SK-N-SH (cell line): Measurements from ENCODE around the gene CD6. TPM values are rescaled to one million over a fixed set of nuclear protein-coding genes. Genes with fewer than 3 reads are reported as not detected.
A peak's percentile ranks its signal among the peaks of the same experiment; 100 is the strongest.

Experiments used
- CTCF ChIA-PET: fragments of 300-600, 350-600 bp; formaldehyde crosslinking; extraction: SDS; loops from one replicate; lab custom pipeline; 2021; lab: Yijun Ruan, JAX
- POLR2A ChIA-PET: fragments of 350-600 bp; sonication (Branson Sonifier 250); formaldehyde crosslinking; extraction: SDS; loops from one replicate; lab custom pipeline; 2020; ENCODE audit warnings: antibody characterized with exemption, inconsistent platforms; lab: Yijun Ruan, JAX
- DNase-seq: peaks from one replicate; pipeline ENCODE4 v3.0.0; 2012
- H2AFZ ChIP-seq: fragments of 200-600 bp; sonication (generic); 2 replicates; pipeline ENCODE4 v1.8.1; 2016; ENCODE audit warnings: antibody characterized with exemption, mild to moderate bottlenecking, low read depth
- H3F3A ChIP-seq: fragments of 200-600 bp; sonication (generic); replicated peaks from 2 replicates; pipeline ENCODE3; 2016; ENCODE audit warnings: antibody characterized with exemption, mild to moderate bottlenecking; ENCODE audit not compliant: insufficient read depth
- H3K27ac ChIP-seq, 2 experiments: fragments of 200-500 bp in 1 of 2; fragments of 200-600 bp in 1 of 2; sonication (Bioruptor generic) in 1 of 2; sonication (generic), shearing (Covaris generic) in 1 of 2; 2 replicates each; pipeline versions ENCODE4 v1.5.1 to v1.6.1; 2014 to 2016; ENCODE audit warnings: low read depth in 2 of 2, inconsistent platforms in 1 of 2, low read length in 1 of 2, mild to moderate bottlenecking in 1 of 2, mixed read lengths in 1 of 2
- H3K27me3 ChIP-seq: fragments of 200-600 bp; sonication (generic), shearing (Covaris generic); 2 replicates; pipeline ENCODE4 v1.6.1; 2016; ENCODE audit warnings: mixed run types; ENCODE audit not compliant: insufficient read depth
- H3K36me3 ChIP-seq, 2 experiments: fragments of 200-500 bp in 1 of 2; fragments of 200-600 bp in 1 of 2; sonication (Bioruptor generic) in 1 of 2; sonication (generic) in 1 of 2; replicated peaks in 1 of 2; 2 replicates each; pipeline versions ENCODE3 to v1.5.1; 2014 to 2016; ENCODE audit warnings: low read length in 1 of 2, mild to moderate bottlenecking in 1 of 2; ENCODE audit not compliant: insufficient read depth in 2 of 2, control insufficient read depth in 1 of 2
- H3K4me1 ChIP-seq, 2 experiments: fragments of 200-500 bp in 1 of 2; fragments of 200-600 bp in 1 of 2; sonication (Bioruptor generic) in 1 of 2; sonication (generic), shearing (Covaris generic) in 1 of 2; 2 replicates each; pipeline versions ENCODE4 v1.5.1 to v1.6.1; 2014 to 2016; ENCODE audit warnings: low read depth in 1 of 2, low read length in 1 of 2, mixed run types in 1 of 2; ENCODE audit not compliant: insufficient read depth in 2 of 2, control insufficient read depth in 1 of 2
- H3K4me2 ChIP-seq: fragments of 200-600 bp; sonication (generic), shearing (Covaris generic); 2 replicates; pipeline ENCODE4 v1.6.1; 2017; ENCODE audit warnings: mixed run types
- H3K4me3 ChIP-seq, 2 experiments: fragments of 200-500 bp in 1 of 2; fragments of 200-600 bp in 1 of 2; sonication (Bioruptor generic) in 1 of 2; sonication (generic), shearing (Covaris generic) in 1 of 2; 2 replicates each; pipeline versions ENCODE4 v1.5.1 to v1.8.1; 2014 to 2016; ENCODE audit warnings: low read depth in 2 of 2, inconsistent platforms in 1 of 2, low read length in 1 of 2, mild to moderate bottlenecking in 1 of 2, mixed read lengths in 1 of 2, moderate library complexity in 1 of 2
- H3K79me2 ChIP-seq: fragments of 200-600 bp; sonication (generic); 2 replicates; pipeline ENCODE4 v1.8.1; 2017; ENCODE audit warnings: mild to moderate bottlenecking; ENCODE audit not compliant: insufficient read depth
- H3K9ac ChIP-seq: fragments of 200-600 bp; sonication (generic); 2 replicates; pipeline ENCODE4 v1.6.1; 2017; ENCODE audit warnings: mixed run types
- H3K9me2 ChIP-seq: fragments of 200-600 bp; sonication (generic); 2 replicates; pipeline ENCODE4 v1.6.1; 2017; ENCODE audit warnings: mixed run types
- H3K9me3 ChIP-seq: fragments of 200-600 bp; sonication (generic); 2 replicates; pipeline ENCODE4 v1.6.1; 2017; ENCODE audit warnings: mixed run types, mild to moderate bottlenecking, moderate library complexity
- H4K20me1 ChIP-seq: fragments of 200-600 bp; sonication (generic); 2 replicates; pipeline ENCODE4 v1.6.1; 2017; ENCODE audit warnings: mild to moderate bottlenecking, mixed run types; ENCODE audit not compliant: insufficient read depth
- EP300 ChIP-seq, 2 experiments: IDR thresholded peaks; 2 replicates each; pipeline versions ENCODE4 v1.4.0 to v1.6.1; 2012; ENCODE audit warnings: borderline replicate concordance in 1 of 2, low read depth in 1 of 2, low read length in 1 of 2
- EZH2phosphoT487 ChIP-seq: fragments of 200-600 bp; sonication (generic); IDR thresholded peaks from 2 replicates; pipeline ENCODE4 v1.6.1; 2017; ENCODE audit warnings: low read depth, mixed run types, mild to moderate bottlenecking, antibody characterized with exemption, moderate library complexity, borderline replicate concordance
- FOXJ3 ChIP-seq: sonication (generic); formaldehyde crosslinking; IDR thresholded peaks from 2 replicates; pipeline ENCODE4 v1.5.1; 2020; ENCODE audit warnings: mild to moderate bottlenecking, missing genetic modification reagents
- MEF2A ChIP-seq: IDR thresholded peaks from 2 replicates; pipeline ENCODE4 v1.4.0; 2012; ENCODE audit warnings: low read depth, borderline replicate concordance
- MXI1 ChIP-seq: IDR thresholded peaks from 2 replicates; pipeline ENCODE4 v1.6.1; 2012; ENCODE audit warnings: mild to moderate bottlenecking, low read depth, low read length, improper control_type of control experiment
- POLR2AphosphoS5 ChIP-seq: IDR thresholded peaks from 2 replicates; pipeline ENCODE4 v1.6.1; 2012; ENCODE audit warnings: low read depth, low read length
- RFX5 ChIP-seq: IDR thresholded peaks from 2 replicates; pipeline ENCODE4 v1.6.1; 2012; ENCODE audit warnings: mild to moderate bottlenecking, improper control_type of control experiment, low read length
- TEAD4 ChIP-seq: IDR thresholded peaks from 2 replicates; pipeline ENCODE4 v1.4.0; 2012; ENCODE audit warnings: mild to moderate bottlenecking, borderline replicate concordance; ENCODE audit not compliant: insufficient read depth
- WGBS: methylation state at CpG from one replicate; pipeline ENCODE4 v1.1.6; 2017; ENCODE audit warnings: low lambda C conversion rate; 5-methylcytosine and 5-hydroxymethylcytosine counted together
- polyA plus RNA-seq, 3 experiments: library from polyadenylated mRNA; depleted of rRNA; stranded (reverse); fragments of >200 nt; gene quantifications; 2 replicates each; pipeline ENCODE4 v1.2.3, GENCODE V29; 2012
- TF ChIP-seq, protein P1 (sequence below): IDR thresholded peaks from 2 replicates; pipeline ENCODE4; 2012
- TF ChIP-seq, protein P2 (sequence below): IDR thresholded peaks from 2 replicates; pipeline ENCODE4 v1.6.1; 2012; ENCODE audit warnings: mild to moderate bottlenecking, low read depth, low read length, moderate library complexity
- TF ChIP-seq, protein P3 (sequence below): IDR thresholded peaks from 2 replicates; pipeline ENCODE4 v1.4.0; 2012; ENCODE audit warnings: low read depth, borderline replicate concordance
- TF ChIP-seq, protein P4 (sequence below): fragments of 150-350 bp; IDR thresholded peaks from 2 replicates; pipeline ENCODE4 v1.6.1; 2017; ENCODE audit warnings: antibody characterized with exemption, low read length, low read depth, borderline replicate concordance

The CD6 gene
- polyA plus RNA-seq, 1 of the 3 experiments (the other 2 are of a cell fraction) = not detected

DNA sequence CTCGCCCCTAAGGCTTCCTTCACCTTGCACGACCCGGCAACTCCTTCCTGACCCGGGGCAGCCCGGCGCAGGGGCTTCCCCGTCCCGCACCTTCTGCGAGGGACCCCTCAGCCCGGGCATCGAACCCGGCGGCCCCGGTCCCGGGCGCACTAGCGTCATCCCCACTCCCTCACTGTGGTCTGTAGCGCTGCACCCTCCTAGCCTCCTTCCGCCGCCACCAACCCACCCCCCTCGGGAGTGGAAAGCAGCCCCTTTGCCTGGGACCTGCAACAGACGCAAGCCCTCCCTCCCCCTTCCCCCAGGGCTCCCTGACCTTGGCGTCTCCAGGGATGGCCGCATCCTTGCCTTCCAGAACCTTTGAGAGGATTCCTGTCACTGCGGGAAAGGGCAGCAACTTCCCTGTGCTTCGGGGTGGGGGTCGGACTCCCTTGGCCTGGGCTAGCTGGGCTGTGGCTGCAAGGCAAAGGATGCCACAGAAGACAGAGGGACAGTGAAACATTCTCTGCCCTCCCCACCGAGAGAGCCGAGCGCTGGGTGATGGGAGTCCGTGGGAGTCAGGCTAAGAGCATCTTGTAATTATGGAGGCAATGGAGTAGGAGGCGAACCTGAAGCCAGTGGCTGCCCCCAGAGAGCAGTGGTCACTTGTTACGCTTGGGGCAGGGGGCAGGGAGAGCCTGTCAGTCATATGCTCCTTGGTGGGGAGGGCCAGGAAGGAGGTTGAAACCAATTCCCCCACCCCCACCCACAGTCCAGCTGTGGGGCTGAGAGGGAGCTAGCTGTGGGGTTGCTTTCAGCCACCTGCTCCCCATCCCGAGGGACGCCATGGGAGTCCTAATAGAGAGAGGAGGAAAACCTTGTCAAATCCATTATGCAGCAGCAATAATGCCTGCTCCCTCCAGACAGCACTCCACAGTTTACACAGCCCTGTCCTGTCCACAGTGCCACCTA is 46.3 kb upstream of the CD6 start:
- H3K79me2 ChIP-seq = no peaks in the 10 kb centered on the region; the same call in 1 of the 2 replicates
- no peaks in the 10 kb centered on the region for H3K9me2 ChIP-seq
- TF ChIP-seq FOXJ3 (CRISPR knock-in tag) (no peak), EP300 (IDR thresholded peaks at IDR 0.05; ENCODE audit: borderline replicate concordance in 1 of 2, low read depth in 1 of 2, low read length in 1 of 2) (peak in 1 of 2 experiments; percentile 70; a peak in 1 of 4 replicates), MXI1 (0 out of 2 replicates have a peak, but pooled peaks have one; percentile 37)
- TF ChIP-seq, protein P1, sequence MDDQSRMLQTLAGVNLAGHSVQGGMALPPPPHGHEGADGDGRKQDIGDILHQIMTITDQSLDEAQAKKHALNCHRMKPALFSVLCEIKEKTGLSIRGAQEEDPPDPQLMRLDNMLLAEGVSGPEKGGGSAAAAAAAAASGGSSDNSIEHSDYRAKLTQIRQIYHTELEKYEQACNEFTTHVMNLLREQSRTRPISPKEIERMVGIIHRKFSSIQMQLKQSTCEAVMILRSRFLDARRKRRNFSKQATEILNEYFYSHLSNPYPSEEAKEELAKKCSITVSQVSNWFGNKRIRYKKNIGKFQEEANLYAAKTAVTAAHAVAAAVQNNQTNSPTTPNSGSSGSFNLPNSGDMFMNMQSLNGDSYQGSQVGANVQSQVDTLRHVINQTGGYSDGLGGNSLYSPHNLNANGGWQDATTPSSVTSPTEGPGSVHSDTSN = no peak
- peak overlapping the region; percentile 80 to 92 for H3K4me3 ChIP-seq
- POLR2A ChIA-PET = no interaction called here
- no peaks in the 10 kb centered on the region for H3K9me3 ChIP-seq
- no peaks in the 10 kb centered on the region for H3F3A ChIP-seq
- H3K4me1 ChIP-seq = peaks cover 0 to 28% of the 10 kb centered on the region in 2 experiments; a peak in 3 of 4 replicates
- H3K27ac ChIP-seq = peak overlapping the region in 1 of 2 experiments; percentile 82; a peak in 2 of 4 replicates
- peak; percentile 80 for DNase-seq
- H3K9ac ChIP-seq = peak overlapping the region; percentile 72; the same call in 1 of the 2 replicates
- H3K4me2 ChIP-seq = peak overlapping the region; percentile 99
- H3K27me3 ChIP-seq = no peaks in the 10 kb centered on the region
- peak overlapping the region; percentile 85; the same call in 1 of the 2 replicates for H2AFZ ChIP-seq
- CTCF ChIA-PET = interaction anchor here (1.9 to 5.8 kb wide), 2 partner anchors 9 to 26 kb away, joined by 6 to 21 read pairs; no protein-coding TSS in a partner anchor
- H3K36me3 ChIP-seq = peaks cover 4 to 40% of the 10 kb centered on the region in 2 experiments
- 4% methylated on average over 9 of the region's 35 CpGs for WGBS
- no peaks in the 10 kb centered on the region for H4K20me1 ChIP-seq

DNA sequence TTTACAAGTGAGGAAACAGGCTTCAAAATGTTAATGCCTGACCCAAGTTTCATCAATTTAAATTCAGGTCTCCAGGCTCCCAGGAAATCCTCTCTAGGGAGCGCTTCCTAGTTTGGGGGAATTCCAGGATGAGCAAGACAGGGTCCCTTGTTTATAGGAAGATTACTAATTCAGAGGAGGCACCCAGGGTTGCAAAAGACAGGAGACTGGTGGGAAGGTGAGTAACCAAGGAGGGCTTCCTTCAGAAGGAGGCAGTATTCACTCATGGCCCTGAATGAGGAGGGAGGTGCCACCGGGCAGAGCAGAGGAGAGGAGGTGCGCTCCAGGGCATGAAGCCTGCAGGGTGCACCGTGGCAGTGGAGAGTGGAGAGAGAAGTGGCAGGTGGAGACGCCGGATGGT is 45.6 kb upstream of the CD6 start:
- Histone ChIP-seq H3K4me2 (peak overlapping the region; percentile 99), H3K79me2 (no peaks in the 10 kb centered on the region; the same call in 1 of the 2 replicates), H3K9me3 (no peaks in the 10 kb centered on the region), H3K4me1 (peaks cover 0 to 28% of the 10 kb centered on the region in 2 experiments; a peak in 3 of 4 replicates), H3K4me3 (peak overlapping the region; percentile 80 to 92; a peak in 3 of 4 replicates), H3K27me3 (no peaks in the 10 kb centered on the region), H2AFZ (no peak overlapping the region), H3K27ac (no peak overlapping the region), H3K36me3 (peaks cover 0 to 39% of the 10 kb centered on the region in 2 experiments), H4K20me1 (no peaks in the 10 kb centered on the region), H3F3A (no peaks in the 10 kb centered on the region), H3K9ac (peak overlapping the region; percentile 6; the same call in 1 of the 2 replicates), H3K9me2 (no peaks in the 10 kb centered on the region)
- TF ChIP-seq, protein P2, sequence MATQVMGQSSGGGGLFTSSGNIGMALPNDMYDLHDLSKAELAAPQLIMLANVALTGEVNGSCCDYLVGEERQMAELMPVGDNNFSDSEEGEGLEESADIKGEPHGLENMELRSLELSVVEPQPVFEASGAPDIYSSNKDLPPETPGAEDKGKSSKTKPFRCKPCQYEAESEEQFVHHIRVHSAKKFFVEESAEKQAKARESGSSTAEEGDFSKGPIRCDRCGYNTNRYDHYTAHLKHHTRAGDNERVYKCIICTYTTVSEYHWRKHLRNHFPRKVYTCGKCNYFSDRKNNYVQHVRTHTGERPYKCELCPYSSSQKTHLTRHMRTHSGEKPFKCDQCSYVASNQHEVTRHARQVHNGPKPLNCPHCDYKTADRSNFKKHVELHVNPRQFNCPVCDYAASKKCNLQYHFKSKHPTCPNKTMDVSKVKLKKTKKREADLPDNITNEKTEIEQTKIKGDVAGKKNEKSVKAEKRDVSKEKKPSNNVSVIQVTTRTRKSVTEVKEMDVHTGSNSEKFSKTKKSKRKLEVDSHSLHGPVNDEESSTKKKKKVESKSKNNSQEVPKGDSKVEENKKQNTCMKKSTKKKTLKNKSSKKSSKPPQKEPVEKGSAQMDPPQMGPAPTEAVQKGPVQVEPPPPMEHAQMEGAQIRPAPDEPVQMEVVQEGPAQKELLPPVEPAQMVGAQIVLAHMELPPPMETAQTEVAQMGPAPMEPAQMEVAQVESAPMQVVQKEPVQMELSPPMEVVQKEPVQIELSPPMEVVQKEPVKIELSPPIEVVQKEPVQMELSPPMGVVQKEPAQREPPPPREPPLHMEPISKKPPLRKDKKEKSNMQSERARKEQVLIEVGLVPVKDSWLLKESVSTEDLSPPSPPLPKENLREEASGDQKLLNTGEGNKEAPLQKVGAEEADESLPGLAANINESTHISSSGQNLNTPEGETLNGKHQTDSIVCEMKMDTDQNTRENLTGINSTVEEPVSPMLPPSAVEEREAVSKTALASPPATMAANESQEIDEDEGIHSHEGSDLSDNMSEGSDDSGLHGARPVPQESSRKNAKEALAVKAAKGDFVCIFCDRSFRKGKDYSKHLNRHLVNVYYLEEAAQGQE = no peak
- TF ChIP-seq TEAD4 = no peak
- TF ChIP-seq RFX5 = no peak
- TF ChIP-seq EZH2phosphoT487 = no peak
- TF ChIP-seq POLR2AphosphoS5 = no peak
- TF ChIP-seq, protein P3, sequence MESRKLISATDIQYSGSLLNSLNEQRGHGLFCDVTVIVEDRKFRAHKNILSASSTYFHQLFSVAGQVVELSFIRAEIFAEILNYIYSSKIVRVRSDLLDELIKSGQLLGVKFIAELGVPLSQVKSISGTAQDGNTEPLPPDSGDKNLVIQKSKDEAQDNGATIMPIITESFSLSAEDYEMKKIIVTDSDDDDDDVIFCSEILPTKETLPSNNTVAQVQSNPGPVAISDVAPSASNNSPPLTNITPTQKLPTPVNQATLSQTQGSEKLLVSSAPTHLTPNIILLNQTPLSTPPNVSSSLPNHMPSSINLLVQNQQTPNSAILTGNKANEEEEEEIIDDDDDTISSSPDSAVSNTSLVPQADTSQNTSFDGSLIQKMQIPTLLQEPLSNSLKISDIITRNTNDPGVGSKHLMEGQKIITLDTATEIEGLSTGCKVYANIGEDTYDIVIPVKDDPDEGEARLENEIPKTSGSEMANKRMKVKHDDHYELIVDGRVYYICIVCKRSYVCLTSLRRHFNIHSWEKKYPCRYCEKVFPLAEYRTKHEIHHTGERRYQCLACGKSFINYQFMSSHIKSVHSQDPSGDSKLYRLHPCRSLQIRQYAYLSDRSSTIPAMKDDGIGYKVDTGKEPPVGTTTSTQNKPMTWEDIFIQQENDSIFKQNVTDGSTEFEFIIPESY = no peak
- no peak for TF ChIP-seq MEF2A
- TF ChIP-seq, protein P4, sequence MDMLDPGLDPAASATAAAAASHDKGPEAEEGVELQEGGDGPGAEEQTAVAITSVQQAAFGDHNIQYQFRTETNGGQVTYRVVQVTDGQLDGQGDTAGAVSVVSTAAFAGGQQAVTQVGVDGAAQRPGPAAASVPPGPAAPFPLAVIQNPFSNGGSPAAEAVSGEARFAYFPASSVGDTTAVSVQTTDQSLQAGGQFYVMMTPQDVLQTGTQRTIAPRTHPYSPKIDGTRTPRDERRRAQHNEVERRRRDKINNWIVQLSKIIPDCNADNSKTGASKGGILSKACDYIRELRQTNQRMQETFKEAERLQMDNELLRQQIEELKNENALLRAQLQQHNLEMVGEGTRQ = no peak
- TF ChIP-seq MXI1 = no peak
- ChIA-PET POLR2A (no interaction called here), CTCF (interaction anchor here (1.9 kb wide), 1 partner anchor 10 kb away, joined by 6 read pairs; no protein-coding TSS in a partner anchor)
- peak; percentile 34 for DNase-seq
- 49% methylated on average over 6 of the region's 6 CpGs for WGBS
